Activated naive CD8-positive, alpha-beta T cell treated with anti-CD3 and anti-CD28 coated beads, Interleukin-2, amount 50 U/mL, for 24 hours (primary cell): Measurements from ENCODE around the gene AFAP1L2.

Experiments
- ATAC-seq: fragments of 150-1000 bp; cut with Tn5 transposase; one replicate; pipeline ENCODE4 v1.10.0; 2021
- DNase-seq: peaks from one replicate; pipeline ENCODE4 v3.0.0; 2021
- H3K27ac Mint-ChIP-seq: one replicate; pipeline ENCODE4 v1.8.0; 2021; ENCODE audit warnings: mild to moderate bottlenecking, mixed read lengths
- H3K27me3 Mint-ChIP-seq: one replicate; pipeline ENCODE4 v1.8.0; 2021; ENCODE audit warnings: mixed read lengths
- H3K36me3 Mint-ChIP-seq: one replicate; pipeline ENCODE4 v1.8.0; 2021; ENCODE audit warnings: low read depth, mixed read lengths
- H3K4me1 Mint-ChIP-seq: one replicate; pipeline ENCODE4 v1.8.0; 2021; ENCODE audit warnings: mixed read lengths
- H3K4me3 Mint-ChIP-seq: one replicate; pipeline ENCODE4 v1.8.0; 2021; ENCODE audit warnings: mild to moderate bottlenecking, moderate library complexity, mixed read lengths
- H3K9me3 Mint-ChIP-seq: one replicate; pipeline ENCODE4 v1.8.0; 2021; ENCODE audit warnings: mixed read lengths

The AFAP1L2 gene

DNA sequence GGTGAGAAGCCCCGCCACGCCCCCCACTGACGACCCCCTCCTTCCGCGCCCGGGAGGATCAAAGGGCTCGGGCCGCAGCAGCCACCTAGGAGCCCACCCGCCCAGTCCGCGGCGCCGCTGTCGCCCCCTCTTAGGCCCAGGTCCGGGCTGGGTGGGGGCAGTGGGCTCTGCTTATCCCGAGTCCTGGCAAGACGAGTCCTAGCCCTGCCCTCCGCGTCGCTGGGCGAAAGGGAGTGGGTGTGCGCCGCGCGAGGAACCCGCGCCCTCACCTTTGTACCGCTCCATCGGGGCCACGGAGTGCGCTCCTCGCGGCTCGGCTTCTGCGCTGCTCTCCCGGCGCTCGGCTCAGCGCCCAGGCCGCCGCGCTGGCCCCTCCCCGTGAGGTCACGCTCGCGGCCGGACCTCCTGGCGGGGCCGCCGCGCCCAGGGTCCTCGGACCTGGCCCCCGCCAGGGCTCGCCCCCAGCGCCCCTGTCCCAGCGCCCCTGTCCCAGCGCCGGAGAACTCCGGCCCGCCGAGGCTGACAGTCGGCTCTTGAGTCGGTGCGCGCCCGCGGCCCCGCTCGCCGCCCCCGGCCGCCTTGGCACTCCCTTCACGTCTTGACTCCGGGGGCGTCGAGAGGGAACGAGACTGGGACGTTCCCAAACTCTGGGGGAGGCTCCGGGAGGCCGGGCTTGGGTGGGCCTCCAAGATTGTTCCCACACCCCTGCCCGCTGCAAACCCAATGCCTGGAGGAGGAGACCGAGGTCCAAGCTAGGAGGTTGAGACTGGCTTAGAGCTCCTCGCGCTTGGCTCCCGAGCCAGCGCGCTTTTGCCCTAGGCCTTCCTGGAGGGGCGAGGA, at the start of gene AFAP1L2:
AFAP1L2 (minus strand) TSS at position 332 of the 840 bp plus-strand sequence; CDS start at position 285, 47 bp downstream.
- ATAC-seq (peak; percentile 58), DNase-seq (no peak)
- peaks cover 7% of the 10 kb centered on the region for H3K4me1 Mint-ChIP-seq
- H3K4me3 Mint-ChIP-seq = peak within 1 kb of the TSS; percentile 26
- H3K27ac Mint-ChIP-seq = no peak within 1 kb of the TSS
- no peaks in the 10 kb centered on the region for H3K9me3 Mint-ChIP-seq
- H3K27me3 Mint-ChIP-seq = peaks cover 55% of the 10 kb centered on the region
- peaks cover 2% of the 10 kb centered on the region for H3K36me3 Mint-ChIP-seq

GRCh38 chr10:114453576-114453975, 49.3 kb upstream of the AFAP1L2 start:
- Mint-ChIP-seq H3K27me3 (no peaks in the 10 kb centered on the region), H3K9me3 (no peaks in the 10 kb centered on the region), H3K36me3 (peaks cover 17% of the 10 kb centered on the region), H3K4me3 (no peak overlapping the region), H3K4me1 (peaks cover 4% of the 10 kb centered on the region), H3K27ac (no peak overlapping the region)
- no peak for DNase-seq
- no peak for ATAC-seq

DNA sequence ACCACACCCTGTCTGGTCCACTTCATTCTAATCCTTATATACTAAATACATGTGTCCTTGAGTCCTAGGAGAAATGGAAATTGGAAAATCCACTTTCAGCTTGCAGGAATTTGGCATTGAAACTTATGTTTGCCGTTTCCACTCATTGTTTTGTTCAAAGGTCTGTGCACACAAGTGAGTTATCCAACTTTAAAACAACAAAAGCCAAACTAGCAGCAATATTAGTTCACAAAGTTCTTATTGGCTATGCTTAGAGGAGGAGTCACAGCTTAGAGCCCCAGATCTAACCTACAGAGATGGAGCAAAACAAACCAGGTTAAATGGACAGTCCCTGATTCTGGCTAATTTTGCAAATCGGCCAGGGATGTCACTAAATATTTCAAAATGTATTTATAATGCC, 44.6 kb upstream of the AFAP1L2 start:
- no peak overlapping the region for H3K27ac Mint-ChIP-seq
- peaks cover 17% of the 10 kb centered on the region for H3K36me3 Mint-ChIP-seq
- no peaks in the 10 kb centered on the region for H3K9me3 Mint-ChIP-seq
- DNase-seq = no peak
- no peak for ATAC-seq
- no peak overlapping the region for H3K4me3 Mint-ChIP-seq
- H3K4me1 Mint-ChIP-seq = no peaks in the 10 kb centered on the region
- no peaks in the 10 kb centered on the region for H3K27me3 Mint-ChIP-seq

DNA sequence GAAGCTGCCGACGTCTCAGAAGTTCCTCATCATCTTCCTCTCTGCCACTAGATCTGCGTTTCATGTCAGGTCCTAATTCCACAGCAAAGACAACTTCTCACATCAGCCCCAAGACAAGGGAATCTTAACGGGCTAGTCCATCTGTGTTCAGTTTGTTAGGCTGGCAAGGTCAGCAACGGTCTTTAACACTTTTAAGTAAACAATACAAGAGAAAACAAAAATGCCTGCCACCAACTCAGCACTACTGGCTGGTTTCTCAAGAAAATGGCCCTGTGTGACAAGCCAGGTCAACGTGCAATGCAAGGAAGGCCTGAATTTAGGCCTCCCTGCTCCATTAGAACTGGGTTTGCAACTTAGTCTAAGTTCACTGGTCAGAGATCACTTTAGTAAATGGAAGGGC, 41.0 kb upstream of the AFAP1L2 start:
- Mint-ChIP-seq H3K9me3 (no peaks in the 10 kb centered on the region), H3K4me1 (no peaks in the 10 kb centered on the region), H3K36me3 (peaks cover 23% of the 10 kb centered on the region), H3K27ac (no peak overlapping the region), H3K27me3 (no peaks in the 10 kb centered on the region), H3K4me3 (no peak overlapping the region)
- ATAC-seq = no peak
- no peak for DNase-seq

DNA sequence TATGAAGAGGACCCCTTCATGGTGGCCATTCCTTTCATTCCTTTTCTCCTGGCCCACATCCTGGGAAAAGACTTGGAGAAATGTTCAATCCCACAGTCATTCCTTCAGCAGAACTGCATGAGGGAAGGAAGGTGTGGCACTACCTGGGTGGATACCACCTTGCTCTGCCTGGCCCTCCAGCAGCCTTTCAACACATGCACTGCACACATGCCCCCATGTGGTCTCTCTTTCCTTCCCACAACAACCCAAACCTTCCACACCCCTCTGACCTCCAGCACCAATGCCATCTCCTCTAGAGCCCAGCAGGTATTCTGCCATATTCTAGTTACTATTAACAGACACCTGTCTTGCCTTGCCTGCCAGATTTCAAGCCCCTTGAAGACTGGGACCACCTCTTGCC, 40.5 kb upstream of the AFAP1L2 start:
- peaks cover 25% of the 10 kb centered on the region for H3K36me3 Mint-ChIP-seq

GRCh38 chr10:114442091-114442630, 37.9 kb upstream of the AFAP1L2 start:
- Mint-ChIP-seq H3K27me3 (no peaks in the 10 kb centered on the region), H3K4me3 (no peak overlapping the region), H3K36me3 (peaks cover 39% of the 10 kb centered on the region), H3K4me1 (no peaks in the 10 kb centered on the region), H3K27ac (no peak overlapping the region), H3K9me3 (no peaks in the 10 kb centered on the region)
- DNase-seq (no peak), ATAC-seq (no peak)

More for the DNA sequence above, 40.5 kb upstream of the AFAP1L2 start:
- Mint-ChIP-seq H3K9me3 (no peaks in the 10 kb centered on the region), H3K4me1 (no peaks in the 10 kb centered on the region), H3K4me3 (no peak overlapping the region), H3K27ac (no peak overlapping the region), H3K27me3 (no peaks in the 10 kb centered on the region)
- no peak for DNase-seq
- no peak for ATAC-seq

GRCh38 chr10:114441107-114441506, 36.8 kb upstream of the AFAP1L2 start:
- no peak overlapping the region for H3K4me3 Mint-ChIP-seq
- no peak overlapping the region for H3K27ac Mint-ChIP-seq
- DNase-seq = no peak
- peaks cover 41% of the 10 kb centered on the region for H3K36me3 Mint-ChIP-seq
- no peak for ATAC-seq
- H3K27me3 Mint-ChIP-seq = no peaks in the 10 kb centered on the region
- H3K9me3 Mint-ChIP-seq = no peaks in the 10 kb centered on the region
- no peaks in the 10 kb centered on the region for H3K4me1 Mint-ChIP-seq

- no peak overlapping the region for H3K27ac Mint-ChIP-seq
- no peak for DNase-seq
Measured at GRCh38 chr10:114437473-114438292, 33.4 kb upstream of the AFAP1L2 start.

DNA sequence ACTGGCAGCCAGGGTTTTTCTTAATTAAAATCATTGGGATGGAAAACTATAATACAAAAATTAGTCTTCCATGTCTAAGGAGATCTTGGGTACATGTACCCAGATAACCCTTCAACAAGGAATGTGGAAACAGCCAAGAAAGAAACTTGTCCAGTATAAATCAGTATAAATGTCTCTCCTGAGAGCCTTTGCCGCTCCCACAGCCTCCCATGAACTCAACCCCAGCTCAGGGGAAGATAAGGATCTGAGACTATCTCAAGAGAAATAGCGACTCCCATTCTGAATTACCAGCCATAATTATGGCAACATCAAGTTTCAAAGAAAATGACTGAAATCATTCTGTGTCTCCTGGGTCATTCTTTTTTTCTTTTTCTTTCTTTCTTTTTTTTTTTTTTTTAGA, 32.6 kb upstream of the AFAP1L2 start:
- peaks cover 47% of the 10 kb centered on the region for H3K36me3 Mint-ChIP-seq
- H3K4me1 Mint-ChIP-seq = no peaks in the 10 kb centered on the region
- no peak overlapping the region for H3K4me3 Mint-ChIP-seq
- no peak for ATAC-seq
- H3K9me3 Mint-ChIP-seq = no peaks in the 10 kb centered on the region
- H3K27ac Mint-ChIP-seq = no peak overlapping the region
- H3K27me3 Mint-ChIP-seq = no peaks in the 10 kb centered on the region
- DNase-seq = no peak

More at GRCh38 chr10:114437473-114438292, 33.4 kb upstream of the AFAP1L2 start:
- H3K27me3 Mint-ChIP-seq = no peaks in the 10 kb centered on the region
- H3K4me1 Mint-ChIP-seq = no peaks in the 10 kb centered on the region
- H3K36me3 Mint-ChIP-seq = peaks cover 49% of the 10 kb centered on the region
- ATAC-seq = no peak
- no peaks in the 10 kb centered on the region for H3K9me3 Mint-ChIP-seq
- no peak overlapping the region for H3K4me3 Mint-ChIP-seq

DNA sequence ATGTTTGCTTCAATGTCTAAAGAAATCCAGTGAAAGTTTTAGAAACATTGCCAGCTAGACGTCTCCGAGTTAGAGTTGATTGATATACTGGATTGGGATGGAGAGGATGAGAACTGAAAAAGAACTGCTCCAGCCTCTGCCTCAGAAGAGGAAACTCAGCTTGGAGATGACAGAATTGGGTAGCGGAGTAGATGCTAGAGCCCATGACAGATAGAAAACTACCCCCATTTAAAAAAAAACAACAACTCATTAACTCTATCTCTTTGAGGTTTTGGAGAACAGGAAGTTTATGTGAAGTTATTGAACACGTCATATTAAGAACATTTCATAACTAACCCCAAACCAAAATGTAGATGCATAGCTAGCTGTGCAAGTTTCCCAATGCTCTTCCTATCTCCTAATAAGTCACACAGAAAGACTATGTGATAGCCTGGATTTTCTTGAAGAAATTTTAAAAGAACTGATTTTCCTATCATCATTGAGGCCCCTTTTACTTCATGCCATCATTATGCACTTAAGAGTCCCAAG, 28.3 kb upstream of the AFAP1L2 start:
- H3K4me3 Mint-ChIP-seq = no peak overlapping the region
- peaks cover 21% of the 10 kb centered on the region for H3K36me3 Mint-ChIP-seq
- H3K9me3 Mint-ChIP-seq = no peaks in the 10 kb centered on the region
- DNase-seq (no peak), ATAC-seq (no peak)
- no peaks in the 10 kb centered on the region for H3K4me1 Mint-ChIP-seq
- H3K27ac Mint-ChIP-seq = no peak overlapping the region
- no peaks in the 10 kb centered on the region for H3K27me3 Mint-ChIP-seq

GRCh38 chr10:114431414-114432135, 27.3 kb upstream of the AFAP1L2 start:
- H3K4me3 Mint-ChIP-seq = no peak overlapping the region
- no peaks in the 10 kb centered on the region for H3K9me3 Mint-ChIP-seq
- no peak for DNase-seq
- ATAC-seq = no peak
- no peaks in the 10 kb centered on the region for H3K4me1 Mint-ChIP-seq
- no peaks in the 10 kb centered on the region for H3K27me3 Mint-ChIP-seq
- no peak overlapping the region for H3K27ac Mint-ChIP-seq
- peaks cover 18% of the 10 kb centered on the region for H3K36me3 Mint-ChIP-seq

- Mint-ChIP-seq H3K36me3 (peaks cover 15% of the 10 kb centered on the region), H3K9me3 (no peaks in the 10 kb centered on the region), H3K27me3 (no peaks in the 10 kb centered on the region), H3K27ac (no peak overlapping the region), H3K4me1 (no peaks in the 10 kb centered on the region), H3K4me3 (no peak overlapping the region)
- ATAC-seq (no peak), DNase-seq (no peak)
Measured at GRCh38 chr10:114430688-114431413, 26.5 kb upstream of the AFAP1L2 start.

- Mint-ChIP-seq H3K36me3 (peaks cover 11% of the 10 kb centered on the region), H3K27me3 (no peaks in the 10 kb centered on the region), H3K9me3 (no peaks in the 10 kb centered on the region), H3K4me1 (no peaks in the 10 kb centered on the region), H3K27ac (peak overlapping the region; percentile 1), H3K4me3 (no peak overlapping the region)
- no peak for ATAC-seq
- no peak for DNase-seq
Measured at GRCh38 chr10:114429581-114430335, 25.5 kb upstream of the AFAP1L2 start.
